ENCODE results near the gene CHD2.
A peak's percentile ranks its signal among the peaks of the same experiment; 100 is the strongest.
"Not testable (repeated sequence)": the region's sequence is repeated elsewhere in the genome, so short reads cannot be mapped to it uniquely, and the experiment has no call there.

CHD2 gene

GRCh38 chr15:93028111-93028631 lies 128.0 kb downstream of the CHD2 start:
- TF ChIP-seq, protein P1, sequence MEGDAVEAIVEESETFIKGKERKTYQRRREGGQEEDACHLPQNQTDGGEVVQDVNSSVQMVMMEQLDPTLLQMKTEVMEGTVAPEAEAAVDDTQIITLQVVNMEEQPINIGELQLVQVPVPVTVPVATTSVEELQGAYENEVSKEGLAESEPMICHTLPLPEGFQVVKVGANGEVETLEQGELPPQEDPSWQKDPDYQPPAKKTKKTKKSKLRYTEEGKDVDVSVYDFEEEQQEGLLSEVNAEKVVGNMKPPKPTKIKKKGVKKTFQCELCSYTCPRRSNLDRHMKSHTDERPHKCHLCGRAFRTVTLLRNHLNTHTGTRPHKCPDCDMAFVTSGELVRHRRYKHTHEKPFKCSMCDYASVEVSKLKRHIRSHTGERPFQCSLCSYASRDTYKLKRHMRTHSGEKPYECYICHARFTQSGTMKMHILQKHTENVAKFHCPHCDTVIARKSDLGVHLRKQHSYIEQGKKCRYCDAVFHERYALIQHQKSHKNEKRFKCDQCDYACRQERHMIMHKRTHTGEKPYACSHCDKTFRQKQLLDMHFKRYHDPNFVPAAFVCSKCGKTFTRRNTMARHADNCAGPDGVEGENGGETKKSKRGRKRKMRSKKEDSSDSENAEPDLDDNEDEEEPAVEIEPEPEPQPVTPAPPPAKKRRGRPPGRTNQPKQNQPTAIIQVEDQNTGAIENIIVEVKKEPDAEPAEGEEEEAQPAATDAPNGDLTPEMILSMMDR (IDR thresholded peaks at IDR 0.05; ENCODE audit: insufficient read depth, low read depth, low read length, missing control alignments), result no peak
- H3K4me3 ChIP-seq (ENCODE audit: low read length), result no peak overlapping the region
- no peak for DNase-seq (ENCODE audit: low read depth)

- TF ChIP-seq, protein P1 (IDR thresholded peaks at IDR 0.05; ENCODE audit: insufficient read depth, low read depth, low read length, missing control alignments), result no peak
- peak; percentile 95 for DNase-seq (ENCODE audit: low read depth)
Measured at GRCh38 chr15:93028632-93029213, 128.6 kb downstream of the CHD2 start.

GRCh38 chr15:93029214-93029835 lies 129.2 kb downstream of the CHD2 start:
- peak; percentile 24 for DNase-seq (ENCODE audit: low read depth)
- TF ChIP-seq, protein P1 (IDR thresholded peaks at IDR 0.05; ENCODE audit: insufficient read depth, low read depth, low read length, missing control alignments), result no peak
- H3K4me3 ChIP-seq (ENCODE audit: low read length), result no peak overlapping the region

More at GRCh38 chr15:93028632-93029213, 128.6 kb downstream of the CHD2 start:
- no peak overlapping the region for H3K4me3 ChIP-seq (ENCODE audit: low read length)

GRCh38 chr15:93029836-93030429 lies 129.8 kb downstream of the CHD2 start:
- DNase-seq (ENCODE audit: low read depth), result peak; percentile 56

DNA sequence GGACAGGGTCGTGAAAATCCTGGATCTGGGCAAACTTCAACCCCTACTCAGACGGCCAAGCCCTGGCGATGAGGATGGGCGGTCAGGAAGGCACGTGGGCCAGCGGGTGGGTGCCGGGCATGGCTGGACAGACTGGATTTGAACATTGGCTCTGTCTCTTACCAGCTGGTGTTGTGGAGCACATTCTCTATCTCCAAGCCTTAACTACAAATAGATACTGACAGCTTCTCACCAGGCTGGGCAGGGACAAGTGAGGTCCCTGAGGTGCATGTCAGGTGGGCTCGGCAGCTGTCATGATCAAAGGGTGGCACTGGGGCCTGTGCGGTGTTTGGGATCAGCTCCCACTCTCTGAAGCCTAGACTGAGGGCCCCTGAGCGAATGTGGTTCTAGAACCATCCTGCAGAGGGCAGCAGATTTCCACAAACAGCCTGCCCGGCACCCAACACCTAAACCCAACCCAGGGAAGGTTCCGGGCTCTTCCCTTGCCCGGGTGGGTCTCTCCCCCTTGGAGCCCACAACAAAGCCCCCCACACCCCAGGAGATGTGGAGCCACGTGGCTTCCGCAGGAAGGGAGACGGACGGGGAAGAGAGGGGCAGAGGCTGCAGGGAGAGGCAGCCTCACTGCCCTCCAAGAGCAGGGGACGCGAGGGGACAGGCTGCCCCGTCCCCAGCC lies 130.4 kb downstream of the CHD2 start:
- no peak overlapping the region for H3K4me3 ChIP-seq (ENCODE audit: low read length)
- TF ChIP-seq, protein P1 (IDR thresholded peaks at IDR 0.05; ENCODE audit: insufficient read depth, low read depth, low read length, missing control alignments), result peak; percentile 86
- DNase-seq (ENCODE audit: low read depth), result peak; percentile 73

More at GRCh38 chr15:93029836-93030429, 129.8 kb downstream of the CHD2 start:
- TF ChIP-seq, protein P1 (IDR thresholded peaks at IDR 0.05; ENCODE audit: insufficient read depth, low read depth, low read length, missing control alignments), result no peak
- H3K4me3 ChIP-seq (ENCODE audit: low read length), result no peak overlapping the region

GRCh38 chr15:93031103-93031464 lies 131.0 kb downstream of the CHD2 start:
- H3K4me3 ChIP-seq (ENCODE audit: low read length), result no peak overlapping the region
- DNase-seq (ENCODE audit: low read depth), result no peak
- TF ChIP-seq, protein P1 (IDR thresholded peaks at IDR 0.05; ENCODE audit: insufficient read depth, low read depth, low read length, missing control alignments), result no peak

DNA sequence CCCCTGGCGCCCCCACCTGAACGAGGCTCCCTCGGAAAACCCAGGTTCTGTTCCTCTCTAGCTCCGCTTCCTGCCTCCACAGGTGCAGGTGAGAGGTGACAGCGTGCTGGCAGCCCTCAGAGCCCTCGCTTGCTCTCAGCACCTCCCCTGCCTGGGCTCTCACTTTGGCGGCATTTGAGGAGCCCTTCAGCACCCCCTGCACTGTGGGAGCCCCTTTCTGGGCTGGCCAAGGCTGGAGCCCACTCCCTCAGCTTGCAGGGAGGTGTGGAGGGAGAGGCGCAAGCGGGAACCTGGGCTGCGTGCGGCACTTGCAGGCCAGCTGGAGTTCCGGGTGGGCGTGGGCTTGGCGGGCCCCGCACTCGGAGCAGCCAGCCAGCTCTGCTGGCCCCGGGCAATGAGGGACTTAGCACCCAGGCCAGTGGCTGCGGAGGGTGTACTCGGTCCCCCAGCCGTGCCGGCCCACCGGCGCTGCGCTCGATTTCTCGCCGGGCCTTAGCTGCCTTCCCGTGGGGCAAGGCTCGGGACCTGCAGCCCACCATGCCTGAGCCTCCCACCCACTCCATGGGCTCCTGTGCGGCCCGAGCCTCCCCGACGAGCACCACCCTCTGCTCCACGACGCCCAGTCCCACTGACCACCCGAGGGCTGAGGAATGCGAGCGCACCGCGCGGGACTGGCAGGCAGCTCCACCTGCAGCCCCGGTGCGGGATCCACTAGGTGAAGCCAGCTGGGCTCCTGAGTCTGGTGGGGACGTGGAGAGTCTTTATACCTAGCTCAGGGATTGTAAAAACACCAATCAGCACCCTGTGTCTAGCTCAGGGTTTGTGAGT lies 131.6 kb downstream of the CHD2 start:
- H3K4me3 ChIP-seq (ENCODE audit: low read length); DNase-seq (ENCODE audit: low read depth): not testable (repeated sequence)

DNA sequence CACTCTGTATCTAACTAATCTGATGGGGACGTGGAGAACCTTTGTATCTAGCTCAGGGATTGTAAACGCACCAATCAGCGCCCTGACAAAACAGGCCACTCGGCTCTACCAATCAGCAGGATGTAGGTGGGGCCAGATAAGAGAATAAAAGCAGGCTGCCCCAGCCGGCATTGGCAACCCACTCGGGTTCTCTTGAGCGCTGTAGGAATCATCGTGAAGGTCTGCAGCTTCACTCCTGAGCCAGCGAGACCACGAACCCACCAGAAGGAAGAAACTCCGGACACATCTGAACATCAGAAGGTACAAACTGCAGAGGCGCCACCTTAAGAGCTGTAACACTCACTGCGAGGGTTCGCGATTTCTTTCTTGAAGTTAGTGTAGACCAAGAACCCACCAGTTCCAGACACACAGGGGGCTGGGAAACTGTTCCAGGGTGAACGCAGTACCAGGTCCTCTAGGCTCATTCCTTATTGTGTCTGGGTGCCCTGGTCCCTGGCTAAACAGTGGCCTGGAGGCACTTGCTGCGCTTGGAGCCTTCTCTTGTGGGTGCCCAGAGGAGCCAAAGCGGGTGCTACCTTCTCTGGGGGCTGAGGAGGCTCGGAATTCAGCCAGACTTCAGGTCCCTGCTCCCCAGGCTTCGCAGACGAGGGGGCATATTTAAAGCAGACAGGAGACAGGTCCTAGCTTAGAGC lies 132.5 kb downstream of the CHD2 start:
- H3K4me3 ChIP-seq (ENCODE audit: low read length); DNase-seq (ENCODE audit: low read depth): not testable (repeated sequence)

Data from epithelial cell of esophagus (primary cell).